ENCODE results near the gene GPR101.
A peak's percentile ranks its signal among the peaks of the same experiment; 100 is the strongest.

Gene GPR101, protein sequence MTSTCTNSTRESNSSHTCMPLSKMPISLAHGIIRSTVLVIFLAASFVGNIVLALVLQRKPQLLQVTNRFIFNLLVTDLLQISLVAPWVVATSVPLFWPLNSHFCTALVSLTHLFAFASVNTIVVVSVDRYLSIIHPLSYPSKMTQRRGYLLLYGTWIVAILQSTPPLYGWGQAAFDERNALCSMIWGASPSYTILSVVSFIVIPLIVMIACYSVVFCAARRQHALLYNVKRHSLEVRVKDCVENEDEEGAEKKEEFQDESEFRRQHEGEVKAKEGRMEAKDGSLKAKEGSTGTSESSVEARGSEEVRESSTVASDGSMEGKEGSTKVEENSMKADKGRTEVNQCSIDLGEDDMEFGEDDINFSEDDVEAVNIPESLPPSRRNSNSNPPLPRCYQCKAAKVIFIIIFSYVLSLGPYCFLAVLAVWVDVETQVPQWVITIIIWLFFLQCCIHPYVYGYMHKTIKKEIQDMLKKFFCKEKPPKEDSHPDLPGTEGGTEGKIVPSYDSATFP

DNA sequence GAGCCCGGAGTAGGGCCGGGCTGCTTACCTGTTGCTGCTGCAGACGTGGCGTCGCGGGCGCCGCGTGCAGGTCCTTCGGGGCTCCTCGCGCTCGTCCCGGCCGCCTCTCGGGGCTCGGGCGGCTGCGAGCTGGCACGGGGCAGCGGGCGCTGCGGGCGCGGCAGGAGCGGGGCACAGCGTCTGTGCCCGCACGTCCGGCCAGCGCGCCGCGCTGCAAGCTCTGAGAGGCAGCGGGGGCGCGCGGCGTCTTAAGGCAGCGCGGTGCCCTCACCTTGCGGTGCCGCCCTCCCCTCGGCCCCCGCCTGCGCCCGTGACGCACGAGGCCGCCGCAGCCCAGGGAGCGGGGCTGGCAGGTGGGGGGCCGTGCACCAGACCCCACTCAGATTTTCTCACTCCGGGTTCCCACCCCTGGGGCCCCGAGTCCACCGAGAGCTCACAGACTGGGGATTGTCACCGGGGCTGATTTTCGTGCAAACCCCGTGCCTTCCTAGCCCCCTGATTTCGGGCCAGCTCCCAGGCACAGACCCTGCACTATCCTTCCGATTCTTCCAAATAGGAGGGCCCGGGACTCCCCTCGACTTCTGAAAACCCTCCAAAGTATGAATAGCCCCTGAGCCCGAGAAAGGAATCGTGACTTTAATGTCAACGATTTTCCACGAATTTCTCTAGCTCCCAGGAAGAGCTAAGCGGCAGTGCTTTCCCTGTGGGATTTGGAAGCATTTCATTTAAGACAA, at the start of gene GPR101:
GPR101 (minus strand) TSS at position 222 of the 734 bp plus-strand sequence. CDS start 2,321 bp downstream, outside the sequence.
- no peak for DNase-seq

DNA sequence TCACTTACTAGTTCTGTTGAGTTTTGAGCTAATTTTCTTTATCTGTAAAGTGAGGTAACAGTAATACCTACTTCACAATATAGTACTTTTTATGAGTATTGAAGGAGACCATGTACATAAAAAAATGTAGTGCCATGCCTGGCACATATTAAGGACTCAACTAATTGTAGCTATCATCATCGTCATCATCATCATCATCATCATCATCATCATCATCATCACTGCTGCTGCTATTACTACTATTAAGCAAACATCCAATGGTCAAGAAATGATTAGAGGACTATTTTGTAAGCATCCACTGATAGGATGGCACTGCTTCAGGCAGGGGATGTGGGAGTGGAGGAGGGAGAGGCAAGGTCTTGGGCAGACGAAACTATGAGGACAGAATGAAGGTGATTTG, 47.4 kb upstream of the GPR101 start:
- no peak for DNase-seq

DNA sequence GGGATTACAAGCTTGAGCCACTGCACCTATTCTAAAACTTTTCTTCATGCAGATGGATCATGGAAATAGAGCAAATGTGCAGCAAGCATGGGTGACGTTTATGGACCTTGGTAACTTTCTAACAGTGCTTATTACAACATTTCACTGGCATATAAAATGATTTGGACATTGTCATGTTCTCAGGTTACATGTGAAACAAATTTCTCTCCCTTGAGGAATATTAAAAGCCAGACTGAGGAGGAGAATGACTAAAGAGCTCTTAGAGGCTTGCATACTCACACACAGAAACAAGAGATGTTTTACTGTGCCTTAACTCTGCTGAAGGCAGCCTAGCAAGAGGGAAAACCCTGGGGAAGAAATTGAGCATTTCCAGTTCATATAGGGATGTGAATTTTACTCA, 38.6 kb upstream of the GPR101 start:
- DNase-seq = no peak

DNA sequence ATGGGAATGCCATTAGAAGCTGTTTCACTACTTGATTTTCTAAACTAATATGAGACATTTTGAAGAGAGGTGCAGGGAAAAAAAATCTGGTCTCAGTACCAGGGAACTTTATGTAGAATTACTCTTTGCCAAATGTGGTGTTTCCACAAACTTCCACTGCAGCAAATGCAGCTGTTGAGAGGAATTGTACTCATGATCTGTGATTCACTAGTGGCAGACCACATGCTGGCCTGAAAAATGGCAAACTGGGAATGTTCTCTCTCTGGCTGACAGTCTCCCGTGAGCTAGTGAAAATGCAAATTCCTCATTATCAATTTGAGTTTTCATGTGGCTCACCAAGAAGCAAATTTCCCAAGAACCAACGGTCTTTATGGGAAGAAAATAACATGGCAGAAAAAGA, 37.8 kb upstream of the GPR101 start:
- no peak for DNase-seq

DNA sequence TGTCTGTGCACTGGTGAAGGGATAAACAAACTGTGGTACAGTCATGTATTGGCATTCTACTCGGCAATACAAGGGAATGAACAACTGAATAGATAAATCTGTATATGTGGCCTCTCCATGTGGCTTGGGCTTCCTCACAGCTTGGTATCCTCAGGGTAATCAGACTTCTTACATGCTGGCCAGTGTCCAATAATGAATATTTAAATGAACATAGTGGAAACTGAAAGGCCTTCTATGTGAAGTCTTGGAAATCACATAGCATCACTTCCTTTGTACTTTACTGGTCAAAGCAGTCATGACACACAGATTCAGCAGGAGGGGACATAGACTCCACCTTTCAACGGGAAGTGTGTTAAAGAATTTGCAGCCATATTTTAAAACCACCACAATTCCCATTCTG, 33.4 kb upstream of the GPR101 start:
- DNase-seq = no peak

DNA sequence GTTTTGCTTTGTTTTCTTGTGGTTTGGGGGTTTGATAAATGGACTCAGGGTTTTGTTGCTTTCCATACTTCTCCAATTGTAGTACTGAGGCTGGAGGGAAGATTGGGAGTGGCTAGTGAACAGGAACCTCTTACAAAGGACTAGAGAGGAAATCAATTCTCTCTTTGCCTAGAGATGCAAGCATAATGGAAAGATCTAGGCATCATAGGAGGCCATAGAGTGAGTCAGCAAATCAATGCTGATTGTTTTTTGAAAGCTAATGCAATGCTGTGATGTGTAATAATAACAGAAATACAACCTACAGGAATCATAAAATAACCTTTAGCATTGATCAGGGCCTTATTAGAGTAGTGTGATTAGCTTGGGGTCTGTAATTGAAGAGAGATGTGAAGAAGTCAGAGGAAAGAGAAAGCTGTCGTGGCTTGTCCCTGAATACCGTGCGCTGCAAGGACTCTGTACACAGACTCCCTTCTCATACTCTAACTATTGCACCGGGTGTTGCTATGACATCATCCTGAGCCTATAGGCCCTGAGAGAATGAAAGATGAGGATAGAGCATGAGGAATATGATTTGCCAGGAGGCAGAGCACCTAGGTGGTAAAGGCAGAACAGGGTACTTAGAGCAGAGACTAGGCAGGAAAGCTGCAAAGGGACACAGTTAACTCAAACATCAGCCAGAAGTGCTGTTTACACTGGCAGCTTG, 29.3 kb upstream of the GPR101 start:
- no peak for DNase-seq

DNA sequence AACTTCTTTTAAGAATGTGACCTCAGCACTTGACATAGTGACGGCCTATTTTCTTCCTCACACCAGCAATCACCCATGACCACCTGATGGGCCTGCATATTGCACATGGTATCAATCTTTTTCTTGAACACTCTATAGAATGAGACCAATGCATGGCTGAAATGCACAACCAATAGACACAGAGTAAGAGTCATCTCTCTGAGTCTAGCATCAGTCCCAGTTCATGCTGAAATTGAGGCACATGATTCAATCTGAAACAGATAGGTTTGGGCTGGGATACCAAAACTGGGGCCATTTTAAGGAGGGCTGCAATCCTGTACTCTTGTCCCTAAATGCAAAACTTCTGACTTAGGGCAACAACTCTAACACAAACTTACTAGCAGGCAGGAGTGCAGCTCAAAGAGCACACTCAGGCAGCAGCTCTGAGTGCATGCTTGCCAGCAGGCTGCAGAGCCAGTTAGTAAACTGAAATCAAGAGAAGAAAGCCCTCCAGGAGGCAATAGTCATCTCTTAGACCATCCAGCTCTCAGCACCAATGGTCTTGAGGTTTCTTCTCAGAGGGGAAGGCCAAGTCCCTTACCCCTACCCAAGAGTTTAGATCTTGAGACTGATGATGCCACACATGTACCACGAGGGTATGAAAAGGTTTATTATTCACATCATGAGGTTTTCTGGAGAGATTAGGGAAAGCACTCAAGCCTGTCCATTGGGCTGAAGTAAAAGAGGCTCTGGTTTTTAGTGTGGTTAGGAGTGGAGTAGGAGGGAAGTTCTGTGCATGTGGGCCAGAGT, 24.7 kb upstream of the GPR101 start:
- no peak for DNase-seq

DNA sequence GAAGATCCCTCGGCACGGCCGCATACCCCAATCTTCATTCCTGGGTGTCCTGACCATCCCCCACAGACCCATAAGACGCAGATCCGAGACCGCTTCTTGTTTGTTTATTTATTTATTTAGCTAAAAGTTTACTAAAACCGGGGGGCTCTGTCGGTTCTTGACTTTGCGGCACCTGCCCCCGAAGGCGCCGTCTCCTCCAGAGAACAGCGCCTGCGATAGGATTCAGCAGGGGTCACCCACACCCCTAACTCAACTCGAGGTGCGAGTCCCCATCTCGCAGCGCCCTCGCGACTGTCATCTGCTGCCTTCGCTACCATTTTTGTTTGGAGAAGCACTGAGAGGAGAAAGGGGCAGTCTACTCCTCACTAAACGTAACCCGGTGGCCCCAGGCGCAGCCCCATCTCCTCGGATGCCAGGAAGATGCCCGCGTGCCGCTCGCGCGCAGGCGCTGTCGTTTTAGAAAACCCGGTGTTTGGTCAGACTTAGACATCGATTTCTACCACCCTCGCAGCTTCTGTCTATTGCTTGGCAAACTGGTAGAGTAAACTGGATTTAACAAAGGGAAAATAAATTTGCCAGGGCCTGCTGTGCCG, 18.9 kb upstream of the GPR101 start:
- peak; percentile 13 for DNase-seq

DNA sequence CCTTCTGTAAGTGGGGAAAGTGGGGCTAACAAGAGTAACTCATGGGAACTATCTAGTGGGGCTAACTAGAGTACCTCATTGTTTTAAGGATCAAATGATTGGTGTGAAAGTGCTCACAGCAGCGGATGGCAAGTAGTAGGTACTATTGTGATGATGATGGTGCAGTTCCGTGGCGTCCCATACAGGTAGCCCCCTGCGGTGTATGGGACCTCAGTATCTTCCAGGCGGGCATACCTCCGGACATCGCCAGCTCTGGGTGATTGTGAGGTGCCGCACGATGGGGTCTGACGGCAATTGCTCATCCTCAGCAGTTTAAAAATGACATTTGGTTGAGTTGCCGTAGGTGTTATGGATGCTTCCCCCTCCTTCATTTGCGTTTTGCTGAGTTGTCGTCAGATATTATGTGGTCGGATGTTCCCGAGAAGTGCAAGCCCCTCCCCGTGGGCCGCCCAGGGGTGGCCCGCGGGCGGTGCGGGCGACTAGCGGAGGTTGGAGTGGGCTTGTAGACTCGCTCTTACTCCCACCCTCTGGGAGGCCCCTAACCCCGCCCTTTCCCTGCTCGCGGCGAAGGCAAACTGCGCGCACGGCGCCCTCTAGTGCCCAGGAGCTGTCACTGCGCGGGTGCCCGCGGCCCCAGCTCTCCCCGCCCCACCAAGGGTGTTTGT, 18.3 kb upstream of the GPR101 start:
- peak; percentile 83 for DNase-seq

DNA sequence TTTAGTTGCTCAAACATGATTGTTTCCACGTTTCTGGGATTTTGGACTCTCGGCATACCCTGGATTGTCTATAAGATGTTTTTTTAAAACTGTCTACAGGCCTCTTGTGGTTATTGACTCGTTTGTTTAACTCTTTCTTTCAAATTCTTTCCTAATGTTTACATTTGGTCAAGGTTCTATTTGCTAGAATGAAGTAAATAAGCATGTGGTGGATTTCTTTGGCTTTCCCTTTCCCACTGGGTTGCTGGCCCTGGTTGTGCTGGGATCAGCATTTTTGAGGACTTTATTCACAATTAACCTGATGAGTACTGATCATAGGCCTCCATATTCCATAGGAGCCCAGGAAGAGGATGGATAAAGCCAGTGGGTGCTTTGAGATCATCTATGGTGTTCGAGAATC, 11.1 kb upstream of the GPR101 start:
- DNase-seq = no peak

DNA sequence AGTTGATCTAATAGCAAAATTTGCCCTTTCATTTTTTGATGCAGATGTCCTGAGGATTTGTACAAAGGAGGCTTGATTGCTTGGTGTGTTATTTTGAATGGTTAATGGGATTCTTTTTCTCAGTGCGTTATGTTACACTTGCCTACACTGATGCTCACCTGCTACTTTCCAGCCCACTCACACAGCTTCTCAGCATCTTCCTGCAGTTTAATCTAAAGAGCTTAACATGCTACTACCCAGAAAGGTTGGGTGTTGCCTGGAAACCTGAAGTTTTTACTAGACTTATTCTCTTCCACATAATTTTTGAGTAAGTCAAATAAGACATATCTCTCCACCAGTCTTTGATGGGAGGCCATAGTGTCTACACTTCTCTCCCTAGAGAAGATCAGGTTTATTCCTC, 9.9 kb upstream of the GPR101 start:
- no peak for DNase-seq

DNA sequence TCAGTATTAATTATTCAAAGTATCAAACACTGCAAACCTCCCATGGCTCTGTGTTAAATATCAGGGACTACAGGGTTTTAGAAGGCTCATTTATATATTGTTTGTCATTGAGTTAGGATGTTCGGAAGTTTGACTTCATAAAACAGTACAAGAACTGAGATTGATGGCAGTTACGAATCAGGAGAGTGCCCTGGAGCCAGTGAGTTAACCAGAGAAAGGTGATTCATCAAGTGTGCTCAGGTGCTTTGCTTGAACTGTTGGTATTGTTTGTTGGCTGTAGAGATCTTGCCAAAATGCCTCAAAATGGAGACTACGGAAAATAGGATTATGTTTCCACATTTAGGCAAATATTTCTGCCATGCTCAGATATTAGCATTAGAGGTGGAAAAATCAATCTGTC, 7.5 kb upstream of the GPR101 start:
- DNase-seq = no peak

DNA sequence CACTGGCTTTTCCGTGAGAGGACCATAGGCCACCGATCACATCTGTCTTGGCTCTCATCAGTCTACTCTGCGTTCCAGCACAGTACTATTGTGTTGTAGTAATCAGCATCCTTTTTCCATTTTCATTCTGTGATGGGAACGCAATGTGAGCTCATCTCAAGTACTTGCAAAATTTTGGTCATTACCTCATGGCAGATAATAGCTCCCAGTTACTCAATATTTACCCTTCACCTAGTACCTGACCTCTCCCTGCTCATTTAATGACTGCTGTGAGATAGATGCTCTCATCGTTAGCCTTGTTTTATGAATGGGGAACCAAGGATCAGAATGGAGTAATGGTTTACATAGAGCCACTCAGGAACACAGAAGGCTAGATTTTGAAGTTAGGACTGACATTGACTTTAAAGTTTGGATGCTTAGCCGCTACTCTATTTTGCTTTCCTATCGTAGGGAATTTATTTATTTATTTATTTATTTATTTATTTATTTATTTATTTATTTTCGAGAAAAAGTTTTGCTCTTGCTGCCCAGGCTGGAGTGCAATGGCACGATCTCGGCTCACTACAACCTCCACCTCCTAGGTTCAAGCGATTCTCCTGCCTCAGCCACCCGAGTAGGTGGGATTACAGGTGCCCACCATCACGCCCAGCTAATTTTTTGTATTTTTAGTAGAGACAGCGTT, 6.5 kb upstream of the GPR101 start:
- DNase-seq = no peak

DNA sequence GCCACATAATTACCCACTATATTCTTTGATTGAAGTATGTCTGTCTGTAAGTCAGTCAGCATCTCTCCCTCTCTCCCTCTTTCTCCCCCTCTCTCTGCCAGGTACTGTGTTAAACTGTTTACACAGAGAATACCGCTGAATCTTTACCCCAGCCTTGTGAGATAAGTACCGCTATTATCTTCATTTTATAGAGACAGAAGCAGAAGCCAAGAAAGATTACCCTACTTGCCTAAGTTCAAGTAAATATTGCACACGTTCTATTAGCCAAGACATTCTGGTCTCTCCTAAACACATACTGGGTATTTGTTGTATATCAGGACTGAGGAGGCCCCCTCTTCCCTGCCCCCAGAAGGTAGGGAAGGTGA, 695 bp upstream of the GPR101 start:
- no peak for DNase-seq

DNA sequence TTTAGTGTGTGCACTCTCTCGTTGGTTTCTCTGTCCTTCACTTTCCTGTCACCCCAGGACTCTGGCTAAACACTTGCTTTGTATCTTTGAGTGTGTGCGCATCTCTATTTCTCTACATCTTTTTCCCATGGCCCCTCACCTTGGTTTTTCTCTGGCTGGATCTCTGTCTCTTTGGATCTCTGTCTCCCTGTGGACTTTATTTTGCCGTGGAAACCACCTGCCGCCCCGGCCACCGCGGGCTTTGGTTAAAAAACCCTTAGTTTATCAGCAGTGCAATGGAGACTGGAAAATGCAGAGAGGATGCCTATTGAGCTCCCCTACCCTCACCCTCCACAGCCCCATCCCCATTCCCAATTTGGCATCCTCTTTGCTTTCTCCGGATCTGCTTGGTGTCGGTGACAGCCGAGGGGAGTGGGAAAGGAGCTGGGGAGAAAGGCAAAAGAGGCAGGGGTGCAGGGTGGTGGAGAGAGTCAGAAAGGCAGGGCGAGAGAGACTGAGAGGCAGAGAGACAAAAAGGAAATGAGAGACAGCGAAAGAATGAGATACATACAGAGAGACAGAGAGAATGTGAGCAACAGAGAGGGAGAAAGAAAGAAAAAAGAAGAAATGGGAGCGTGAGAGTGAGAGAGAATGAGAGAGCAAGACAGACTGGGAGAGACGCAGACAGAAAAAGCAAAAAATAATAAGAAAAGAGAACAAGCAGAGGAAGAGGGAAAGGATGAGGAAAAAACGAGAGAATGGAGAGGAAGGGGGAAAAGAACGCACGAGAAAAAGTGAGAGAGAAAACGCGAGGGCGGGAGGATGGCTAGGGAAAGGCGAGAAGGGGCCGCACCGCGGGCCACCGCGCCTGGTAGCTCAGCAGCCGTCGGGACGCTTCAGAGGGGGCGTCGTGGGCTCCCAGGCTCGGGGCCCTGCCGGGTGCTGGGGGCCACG, 688 bp downstream of the GPR101 start:
- no peak for DNase-seq

DNA sequence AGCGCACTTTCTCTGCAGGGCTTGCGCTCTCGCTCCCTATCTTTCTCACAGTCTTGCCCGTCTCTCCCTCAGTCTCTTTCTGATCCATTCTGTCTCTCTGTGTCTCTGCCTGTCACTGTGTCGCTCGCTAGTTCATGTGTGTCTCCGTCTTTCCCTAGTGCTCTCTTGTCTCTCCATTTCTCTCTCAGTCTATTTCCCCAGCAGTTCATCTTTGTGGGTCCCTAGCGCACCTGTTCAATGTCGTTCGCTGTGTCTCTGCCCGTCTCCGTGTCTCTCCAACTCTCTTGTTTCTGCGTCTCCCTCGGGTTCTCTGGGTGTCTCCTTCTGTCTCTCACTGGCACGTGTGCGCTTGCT, 1.5 kb downstream of the GPR101 start:
- no peak for DNase-seq

DNA sequence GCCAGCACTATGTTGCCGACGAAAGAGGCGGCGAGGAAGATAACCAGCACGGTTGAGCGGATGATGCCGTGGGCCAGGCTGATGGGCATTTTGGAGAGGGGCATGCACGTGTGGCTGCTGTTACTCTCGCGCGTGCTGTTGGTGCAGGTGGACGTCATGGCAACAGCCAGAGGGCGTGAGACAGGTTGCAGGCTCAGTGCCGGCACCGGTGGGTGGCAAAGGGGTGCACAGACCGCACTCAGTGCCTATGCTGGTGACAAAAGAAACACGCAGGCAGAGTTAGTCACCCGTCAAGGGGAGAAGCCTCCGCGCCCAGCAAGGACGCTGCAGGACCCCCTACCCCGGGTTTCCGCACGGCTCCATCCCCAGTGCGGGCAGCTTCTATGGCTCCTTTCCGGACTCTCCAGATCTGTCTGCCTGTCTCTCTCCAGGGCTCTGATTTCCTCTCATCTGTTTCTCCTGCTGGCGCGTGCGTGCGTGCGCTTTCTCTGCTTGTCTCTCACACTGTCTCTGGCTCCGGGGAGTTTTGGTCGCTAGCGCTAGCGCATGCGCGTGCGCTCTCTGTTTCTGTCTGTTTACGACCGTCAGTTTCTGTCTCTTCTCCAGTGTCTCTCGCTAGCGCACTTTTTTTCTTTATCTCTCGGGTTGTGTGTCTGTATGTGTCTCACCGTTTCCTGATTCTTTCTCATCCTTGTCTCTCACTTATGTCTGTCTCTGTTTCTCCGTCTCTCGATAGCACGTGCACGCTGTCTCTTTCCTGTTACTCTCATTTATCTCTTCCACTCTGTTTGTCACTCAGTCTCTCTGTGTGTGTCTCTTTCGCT, 2.1 kb downstream of the GPR101 start:
- DNase-seq = peak; percentile 35

DNA sequence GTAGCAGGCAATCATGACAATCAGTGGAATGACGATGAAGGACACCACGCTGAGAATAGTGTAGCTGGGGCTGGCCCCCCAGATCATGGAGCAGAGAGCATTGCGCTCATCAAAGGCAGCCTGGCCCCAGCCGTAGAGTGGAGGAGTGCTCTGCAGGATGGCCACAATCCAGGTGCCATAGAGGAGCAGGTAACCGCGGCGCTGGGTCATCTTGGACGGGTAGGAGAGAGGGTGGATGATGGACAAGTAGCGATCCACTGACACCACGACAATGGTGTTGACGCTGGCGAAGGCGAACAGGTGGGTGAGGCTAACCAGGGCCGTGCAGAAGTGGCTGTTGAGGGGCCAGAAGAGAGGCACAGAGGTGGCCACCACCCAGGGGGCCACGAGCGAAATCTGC, 2.8 kb downstream of the GPR101 start:
- DNase-seq = no peak

DNA sequence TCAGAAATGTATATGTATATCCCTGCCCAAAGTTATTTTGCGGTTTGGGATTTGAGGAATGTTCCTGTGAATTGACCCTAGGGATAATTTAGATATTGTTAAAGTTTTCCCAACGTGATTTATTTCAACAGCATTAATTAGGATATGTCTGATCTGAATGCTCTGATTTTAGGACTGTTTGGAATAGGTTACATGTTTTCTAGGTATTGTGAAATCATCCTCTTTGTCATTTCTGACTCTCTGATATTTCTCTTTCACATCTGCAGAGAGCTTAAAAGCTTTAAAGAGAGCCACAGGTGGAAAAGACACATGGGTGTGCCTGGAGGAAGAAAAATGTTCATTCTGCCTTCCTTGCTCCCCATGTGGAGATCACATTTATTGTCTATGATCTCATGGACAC, 5.1 kb downstream of the GPR101 start:
- no peak for DNase-seq
